NB4 (cell line): Measurements from ENCODE around the gene GNG2.

Source experiments
- POLR2A ChIP-seq: IDR thresholded peaks from 2 replicates; pipeline ENCODE4 v1.6.1; 2011; ENCODE audit warnings: mild to moderate bottlenecking; ENCODE audit not compliant: insufficient read length; ENCODE audit errors: extremely low read depth
- TF ChIP-seq, protein P1 (sequence below): IDR thresholded peaks from one replicate; pipeline ENCODE4 v1.5.1; 2012; ENCODE audit warnings: low read depth, low read length
- TF ChIP-seq, protein P2 (sequence below): IDR thresholded peaks from 2 replicates; pipeline ENCODE4 v1.6.1; 2011; ENCODE audit warnings: low read depth, low read length

DNA sequence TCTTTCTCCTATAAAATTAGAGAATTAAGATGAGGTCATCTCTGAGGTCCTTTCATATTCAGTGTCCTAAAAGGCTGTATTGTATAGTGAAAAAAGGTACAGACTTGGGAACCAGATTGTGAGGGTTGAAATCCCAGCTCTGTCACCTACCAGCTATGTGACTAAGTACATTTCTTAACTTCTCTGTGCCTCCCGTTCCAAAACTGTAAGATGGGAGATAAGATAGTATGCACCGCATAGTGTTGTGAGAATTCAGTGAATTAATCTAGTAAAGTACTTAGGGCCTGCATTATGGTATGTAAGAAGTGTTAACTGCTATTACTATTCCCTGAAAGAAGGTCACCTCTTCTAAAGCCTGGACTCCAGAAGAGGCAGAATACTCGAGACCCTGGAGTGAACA lies 60.6 kb downstream of the GNG2 start:
- no peak for TF ChIP-seq POLR2A
- TF ChIP-seq, protein P1, sequence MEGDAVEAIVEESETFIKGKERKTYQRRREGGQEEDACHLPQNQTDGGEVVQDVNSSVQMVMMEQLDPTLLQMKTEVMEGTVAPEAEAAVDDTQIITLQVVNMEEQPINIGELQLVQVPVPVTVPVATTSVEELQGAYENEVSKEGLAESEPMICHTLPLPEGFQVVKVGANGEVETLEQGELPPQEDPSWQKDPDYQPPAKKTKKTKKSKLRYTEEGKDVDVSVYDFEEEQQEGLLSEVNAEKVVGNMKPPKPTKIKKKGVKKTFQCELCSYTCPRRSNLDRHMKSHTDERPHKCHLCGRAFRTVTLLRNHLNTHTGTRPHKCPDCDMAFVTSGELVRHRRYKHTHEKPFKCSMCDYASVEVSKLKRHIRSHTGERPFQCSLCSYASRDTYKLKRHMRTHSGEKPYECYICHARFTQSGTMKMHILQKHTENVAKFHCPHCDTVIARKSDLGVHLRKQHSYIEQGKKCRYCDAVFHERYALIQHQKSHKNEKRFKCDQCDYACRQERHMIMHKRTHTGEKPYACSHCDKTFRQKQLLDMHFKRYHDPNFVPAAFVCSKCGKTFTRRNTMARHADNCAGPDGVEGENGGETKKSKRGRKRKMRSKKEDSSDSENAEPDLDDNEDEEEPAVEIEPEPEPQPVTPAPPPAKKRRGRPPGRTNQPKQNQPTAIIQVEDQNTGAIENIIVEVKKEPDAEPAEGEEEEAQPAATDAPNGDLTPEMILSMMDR, result no peak
- TF ChIP-seq, protein P2, sequence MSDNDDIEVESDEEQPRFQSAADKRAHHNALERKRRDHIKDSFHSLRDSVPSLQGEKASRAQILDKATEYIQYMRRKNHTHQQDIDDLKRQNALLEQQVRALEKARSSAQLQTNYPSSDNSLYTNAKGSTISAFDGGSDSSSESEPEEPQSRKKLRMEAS, result no peak
